Measurements from ENCODE around the gene CNN2.
A peak's percentile ranks its signal among the peaks of the same experiment; 100 is the strongest.

The CNN2 gene

GRCh38 chr19:996051-996838 is 30.2 kb upstream of the CNN2 start:
- peak; percentile 45 to 46 for DNase-seq

- no peak for DNase-seq
Measured at GRCh38 chr19:998064-998463, 28.3 kb upstream of the CNN2 start.

GRCh38 chr19:999379-999719 is 27.1 kb upstream of the CNN2 start:
- no peak for DNase-seq

GRCh38 chr19:1000095-1000494 is 26.3 kb upstream of the CNN2 start, which contains the start of gene GRIN3B:
Gene GRIN3B (plus strand): TSS chr19:1000419. CDS start chr19:1000438, 19 bp downstream.
- peak; percentile 68 to 71 for DNase-seq

GRCh38 chr19:1000591-1001537 is 25.5 kb upstream of the CNN2 start:
- DNase-seq = no peak

- DNase-seq = peak; percentile 74 to 82
Measured at GRCh38 chr19:1001538-1002166, 24.8 kb upstream of the CNN2 start.

GRCh38 chr19:1002600-1002999 is 23.8 kb upstream of the CNN2 start:
- no peak for DNase-seq

GRCh38 chr19:1003283-1003682 is 23.1 kb upstream of the CNN2 start:
- DNase-seq = no peak

- DNase-seq = no peak
Measured at GRCh38 chr19:1004204-1004802, 22.1 kb upstream of the CNN2 start.

GRCh38 chr19:1004803-1005664 is 21.4 kb upstream of the CNN2 start:
- no peak for DNase-seq

GRCh38 chr19:1006711-1007398 is 19.6 kb upstream of the CNN2 start:
- no peak for DNase-seq

- no peak for DNase-seq
Measured at GRCh38 chr19:1007399-1008251, 18.8 kb upstream of the CNN2 start.

GRCh38 chr19:1008268-1009040 is 18.0 kb upstream of the CNN2 start:
- no peak for DNase-seq

- DNase-seq = no peak
Measured at GRCh38 chr19:1009041-1009980, 17.1 kb upstream of the CNN2 start.

GRCh38 chr19:1009981-1010538 is 16.3 kb upstream of the CNN2 start:
- no peak for DNase-seq

GRCh38 chr19:1010586-1011510 is 15.6 kb upstream of the CNN2 start:
- no peak for DNase-seq

- no peak for DNase-seq
Measured at GRCh38 chr19:1011831-1012333, 14.5 kb upstream of the CNN2 start.
